A673 (cell line): Measurements from ENCODE around the gene NEK6. TPM values are rescaled to one million over a fixed set of nuclear protein-coding genes. Genes with fewer than 3 reads are reported as not detected.
A peak's percentile ranks its signal among the peaks of the same experiment; 100 is the strongest.

Experiments used
- BruUV-seq: library from RNA; stranded (reverse); fragments of 400-500 nt; replicated peaks from 2 replicates; lab custom pipeline; 2021; lab: Mats Ljungman, UMichigan
- CTCF ChIA-PET: fragments of 300-600 bp; sonication (Branson Sonifier 250); formaldehyde crosslinking; loops from one replicate; lab custom pipeline; 2022; ENCODE audit warnings: antibody characterized with exemption; lab: Charles Lee
- POLR2A ChIA-PET: fragments of 300-600 bp; sonication (Branson Sonifier 250); formaldehyde crosslinking; loops from one replicate; lab custom pipeline; 2022; ENCODE audit warnings: antibody characterized with exemption; ENCODE audit not compliant: low non-redundant PET; lab: Charles Lee
- DNase-seq: peaks from one replicate; pipeline ENCODE4 v3.0.0-alpha.2; 2015; ENCODE audit warnings: low spot score
- H3K27ac ChIP-seq: fragments of 200-600 bp; sonication (generic); 2 replicates; pipeline ENCODE4 v1.5.1; 2016; ENCODE audit warnings: mixed run types, low read depth, mild to moderate bottlenecking, mixed read lengths, antibody characterized with exemption, low read length; ENCODE audit not compliant: poor library complexity, severe bottlenecking
- H3K27me3 ChIP-seq: fragments of 200-600 bp; sonication (generic); replicated peaks from 2 replicates; pipeline ENCODE4 v1.6.1; 2017; ENCODE audit warnings: mixed run types, low read depth, mild to moderate bottlenecking, mixed read lengths, antibody characterized with exemption, low read length; ENCODE audit not compliant: insufficient read depth, poor library complexity
- H3K36me3 ChIP-seq: fragments of 200-600 bp; sonication (generic); 2 replicates; pipeline ENCODE4 v1.6.1; 2016; ENCODE audit warnings: mixed run types, mild to moderate bottlenecking, mixed read lengths, antibody characterized with exemption, low read length; ENCODE audit not compliant: insufficient read depth, poor library complexity, severe bottlenecking
- H3K4me1 ChIP-seq: fragments of 200-600 bp; sonication (generic); 2 replicates; pipeline ENCODE4 v1.6.1; 2017; ENCODE audit warnings: mixed run types, mild to moderate bottlenecking, mixed read lengths, antibody characterized with exemption, low read length; ENCODE audit not compliant: insufficient read depth, poor library complexity, severe bottlenecking
- H3K4me3 ChIP-seq: fragments of 200-600 bp; sonication (generic); 2 replicates; pipeline ENCODE4 v1.5.1; 2016; ENCODE audit warnings: low read depth, mixed run types, mild to moderate bottlenecking, mixed read lengths, low read length; ENCODE audit not compliant: poor library complexity, severe bottlenecking
- H3K9me3 ChIP-seq: fragments of 200-600 bp; sonication (generic); 2 replicates; pipeline ENCODE4 v1.6.1; 2016; ENCODE audit warnings: mixed run types, low read depth, mild to moderate bottlenecking, mixed read lengths, antibody characterized with exemption, low read length; ENCODE audit not compliant: poor library complexity, severe bottlenecking
- EZH2 ChIP-seq: fragments of 200-600 bp; sonication (generic); IDR thresholded peaks from 2 replicates; pipeline ENCODE4 v1.6.1; 2017; ENCODE audit warnings: borderline replicate concordance, low read depth, mild to moderate bottlenecking, mixed read lengths, antibody characterized with exemption, low read length; ENCODE audit not compliant: poor library complexity, severe bottlenecking
- intact Hi-C: fragments of 100-400 bp; cut with micrococcal nuclease; formaldehyde crosslinking; loops from one replicate; pipeline ENCODE4 v1.10.0; 2022; ENCODE audit not compliant: unreplicated experiment
- total RNA-seq: library from RNA; stranded (reverse); gene quantifications from 2 replicates; pipeline ENCODE4 v1.2.3, GENCODE V29; 2021
- TF ChIP-seq, protein P1 (sequence below): fragments of 300-800, 200-600 bp; sonication (generic); conservative IDR thresholded peaks from 2 replicates; pipeline ENCODE4 v1.5.1; 2017; ENCODE audit warnings: low read depth, mild to moderate bottlenecking, antibody characterized with exemption, low read length, moderate library complexity, mixed read lengths

The NEK6 gene
- total RNA-seq, 1 experiment from 2014 or later, result 23.3 TPM

DNA sequence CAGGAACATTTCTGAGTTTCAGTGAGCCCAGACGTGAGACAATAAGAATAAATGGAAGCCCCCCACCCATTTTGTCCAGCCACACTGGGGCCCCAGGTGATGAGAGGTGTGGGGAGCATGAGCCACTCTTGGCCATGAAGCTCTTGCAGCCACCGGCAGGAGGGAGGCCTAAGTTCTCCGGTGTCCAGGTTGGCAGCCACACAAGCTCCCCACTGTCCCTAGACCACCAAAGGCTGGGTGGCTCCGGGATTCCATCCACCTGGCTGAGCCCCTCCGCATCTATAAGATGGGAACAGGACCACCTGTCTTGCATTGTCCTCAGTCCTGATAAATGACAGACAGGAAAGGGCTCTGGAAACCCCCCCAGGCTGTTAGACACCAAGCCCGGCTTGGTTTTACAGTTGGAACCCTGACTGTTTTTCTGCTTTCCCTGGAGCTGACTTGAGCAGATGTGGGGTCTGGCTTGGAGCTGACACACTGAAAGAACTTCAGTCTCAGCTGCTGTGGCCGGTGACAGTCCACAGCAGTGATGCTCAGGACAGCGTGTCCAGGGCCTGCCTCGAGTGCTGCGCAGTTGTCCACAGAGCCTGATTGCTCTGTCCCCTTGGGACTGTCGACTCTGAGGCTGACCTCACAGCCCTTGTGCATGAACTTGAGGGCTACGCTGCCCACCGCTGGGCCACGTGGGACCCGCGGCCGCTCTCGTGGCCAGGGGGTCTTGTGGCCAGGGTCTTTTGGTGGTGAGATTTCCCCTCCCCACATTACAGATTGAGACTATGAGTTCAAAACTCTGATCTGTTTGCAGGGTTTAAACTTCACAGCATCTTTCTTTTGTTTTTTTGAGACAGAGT, 82.7 kb downstream of the NEK6 start:
- H3K27ac ChIP-seq, result no peak overlapping the region
- intact Hi-C loops, result loop anchor here (5.0 kb wide), 1 partner anchor 52 kb away; no protein-coding TSS in a partner anchor
- BruUV-seq, result no TSS peak
- peaks cover 13% of the 10 kb centered on the region for H3K4me1 ChIP-seq
- no peaks in the 10 kb centered on the region for H3K9me3 ChIP-seq
- H3K4me3 ChIP-seq, result no peak overlapping the region
- TF ChIP-seq, protein P1, sequence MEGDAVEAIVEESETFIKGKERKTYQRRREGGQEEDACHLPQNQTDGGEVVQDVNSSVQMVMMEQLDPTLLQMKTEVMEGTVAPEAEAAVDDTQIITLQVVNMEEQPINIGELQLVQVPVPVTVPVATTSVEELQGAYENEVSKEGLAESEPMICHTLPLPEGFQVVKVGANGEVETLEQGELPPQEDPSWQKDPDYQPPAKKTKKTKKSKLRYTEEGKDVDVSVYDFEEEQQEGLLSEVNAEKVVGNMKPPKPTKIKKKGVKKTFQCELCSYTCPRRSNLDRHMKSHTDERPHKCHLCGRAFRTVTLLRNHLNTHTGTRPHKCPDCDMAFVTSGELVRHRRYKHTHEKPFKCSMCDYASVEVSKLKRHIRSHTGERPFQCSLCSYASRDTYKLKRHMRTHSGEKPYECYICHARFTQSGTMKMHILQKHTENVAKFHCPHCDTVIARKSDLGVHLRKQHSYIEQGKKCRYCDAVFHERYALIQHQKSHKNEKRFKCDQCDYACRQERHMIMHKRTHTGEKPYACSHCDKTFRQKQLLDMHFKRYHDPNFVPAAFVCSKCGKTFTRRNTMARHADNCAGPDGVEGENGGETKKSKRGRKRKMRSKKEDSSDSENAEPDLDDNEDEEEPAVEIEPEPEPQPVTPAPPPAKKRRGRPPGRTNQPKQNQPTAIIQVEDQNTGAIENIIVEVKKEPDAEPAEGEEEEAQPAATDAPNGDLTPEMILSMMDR, result no peak
- TF ChIP-seq EZH2, result no peak
- ChIA-PET POLR2A (no interaction called here), CTCF (no interaction called here)
- no peaks in the 10 kb centered on the region for H3K27me3 ChIP-seq
- H3K36me3 ChIP-seq, result peaks cover 11% of the 10 kb centered on the region
- DNase-seq, result no peak

DNA sequence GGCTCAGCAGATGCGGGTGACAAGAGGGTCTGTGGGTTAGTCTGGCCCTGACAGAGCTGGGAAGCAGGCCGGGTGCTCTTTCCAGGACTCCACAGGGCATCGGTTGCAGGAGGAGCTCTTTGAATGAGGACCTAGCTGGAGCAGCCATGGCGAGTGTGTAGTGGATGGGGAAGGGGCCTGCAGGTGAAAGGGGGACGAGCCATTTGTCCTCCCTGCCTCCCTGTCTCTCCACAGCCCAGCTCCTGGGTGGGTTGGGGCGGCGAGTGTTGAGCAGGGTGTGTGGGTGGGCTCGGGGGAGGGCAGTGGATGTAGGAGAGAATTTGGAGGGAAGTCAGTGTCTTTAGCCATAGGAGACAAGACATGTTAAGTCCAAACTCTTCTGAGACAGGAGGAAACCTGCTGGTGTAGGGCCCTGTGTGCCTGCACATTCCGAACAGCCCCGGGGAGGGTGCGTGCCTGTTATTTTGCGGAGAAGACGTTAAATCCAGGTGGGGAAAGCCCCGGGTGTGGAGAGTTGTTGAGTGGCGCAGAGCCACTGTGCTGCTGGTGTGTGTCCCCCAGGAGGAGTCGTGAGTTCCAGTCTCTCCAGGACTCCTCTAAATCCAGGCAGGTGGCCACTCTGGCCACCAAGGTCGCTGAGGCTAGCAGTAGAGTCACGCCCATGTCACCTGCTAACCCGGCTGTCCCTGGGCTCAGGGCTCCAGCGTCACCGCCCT, 83.9 kb downstream of the NEK6 start:
- no peak for TF ChIP-seq EZH2
- TF ChIP-seq, protein P1, result no peak
- no TSS peak for BruUV-seq
- Histone ChIP-seq H3K4me1 (peaks cover 13% of the 10 kb centered on the region), H3K4me3 (no peak overlapping the region), H3K27me3 (no peaks in the 10 kb centered on the region), H3K36me3 (peaks cover 11% of the 10 kb centered on the region), H3K9me3 (no peaks in the 10 kb centered on the region), H3K27ac (peak overlapping the region; percentile 51)
- intact Hi-C loops, result loop anchor here (5.0 kb wide), 1 partner anchor 51 kb away; no protein-coding TSS in a partner anchor
- ChIA-PET POLR2A (no interaction called here), CTCF (no interaction called here)
- no peak for DNase-seq

DNA sequence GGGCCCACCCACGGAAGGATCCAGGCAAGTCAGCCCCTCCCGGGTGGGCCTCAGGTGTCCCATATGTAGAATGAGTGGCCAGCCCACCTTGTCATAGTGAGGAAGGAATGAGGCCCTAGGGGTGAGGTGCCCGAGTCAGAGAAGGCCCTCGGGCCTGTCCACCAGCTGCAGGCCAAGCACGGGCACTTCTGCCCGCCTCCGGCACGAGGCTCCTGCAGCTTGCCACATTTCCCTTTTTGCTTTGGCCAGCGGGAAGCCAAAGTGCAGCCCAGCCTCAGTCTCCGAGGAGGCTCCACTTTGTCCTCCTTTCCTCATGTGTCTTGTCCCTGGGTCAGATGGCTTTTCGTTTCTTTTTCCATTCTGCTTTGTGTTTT, 84.6 kb downstream of the NEK6 start:
- no peaks in the 10 kb centered on the region for H3K9me3 ChIP-seq
- peaks cover 12% of the 10 kb centered on the region for H3K36me3 ChIP-seq
- DNase-seq, result no peak
- H3K4me3 ChIP-seq, result no peak overlapping the region
- H3K27me3 ChIP-seq, result no peaks in the 10 kb centered on the region
- intact Hi-C loops, result loop anchor here (5.0 kb wide), 1 partner anchor 50 kb away; no protein-coding TSS in a partner anchor
- TF ChIP-seq, protein P1, result no peak
- no peak for TF ChIP-seq EZH2
- no TSS peak for BruUV-seq
- H3K27ac ChIP-seq, result peak overlapping the region; percentile 51
- POLR2A ChIA-PET, result no interaction called here
- peaks cover 13% of the 10 kb centered on the region for H3K4me1 ChIP-seq
- CTCF ChIA-PET, result interaction anchor here (0.6 kb wide), 1 partner anchor 25 kb away, joined by 5 read pairs; no protein-coding TSS in a partner anchor
